Neuronal stem cell (in vitro differentiated cells): ENCODE results near the gene DOCK9.
A peak's percentile ranks its signal among the peaks of the same experiment; 100 is the strongest.
"Not testable (repeated sequence)": the region's sequence is repeated elsewhere in the genome, so short reads cannot be mapped to it uniquely, and the experiment has no call there.

Experiments
- DNase-seq: peaks from one replicate; pipeline ENCODE4 v3.0.0-alpha.2; 2013; ENCODE audit warnings: low spot score
- H2AFZ ChIP-seq: one replicate; pipeline ENCODE4 v1.6.1; 2013; ENCODE audit warnings: mild to moderate bottlenecking, low read length, inconsistent platforms
- H2AK5ac ChIP-seq: 2 replicates; pipeline ENCODE4 v1.6.1; 2013; ENCODE audit warnings: low read depth, mild to moderate bottlenecking, inconsistent platforms, low read length, moderate library complexity, mixed read lengths
- H2BK120ac ChIP-seq: 2 replicates; pipeline ENCODE4 v1.6.1; 2013; ENCODE audit warnings: low read depth, mild to moderate bottlenecking, inconsistent platforms, low read length, moderate library complexity, mixed read lengths
- H2BK12ac ChIP-seq: one replicate; pipeline ENCODE4 v1.6.1; 2013; ENCODE audit warnings: low read length, inconsistent platforms
- H2BK15ac ChIP-seq: 2 replicates; pipeline ENCODE4 v1.6.1; 2013; ENCODE audit warnings: mild to moderate bottlenecking, low read length, inconsistent platforms, mixed read lengths
- H2BK5ac ChIP-seq: one replicate; pipeline ENCODE4 v1.6.1; 2013; ENCODE audit warnings: inconsistent platforms, mild to moderate bottlenecking, low read length, moderate library complexity
- H3K14ac ChIP-seq: one replicate; pipeline ENCODE4 v1.6.1; 2013; ENCODE audit warnings: low read length, inconsistent platforms
- H3K18ac ChIP-seq: 2 replicates; pipeline ENCODE4 v1.6.1; 2013; ENCODE audit warnings: low read length, inconsistent platforms
- H3K23ac ChIP-seq: 2 replicates; pipeline ENCODE4 v1.6.1; 2013; ENCODE audit warnings: low read depth, mild to moderate bottlenecking, mixed read lengths, low read length, inconsistent platforms; ENCODE audit not compliant: poor library complexity
- H3K27ac ChIP-seq: replicated peaks from 3 replicates; pipeline ENCODE4 v1.5.1; 2013; ENCODE audit warnings: low read length, inconsistent platforms
- H3K27me3 ChIP-seq, 3 experiments: 2 replicates each; pipeline ENCODE4 v1.6.1; 2013; ENCODE audit warnings: low read length in 3 of 3, mild to moderate bottlenecking in 2 of 3, inconsistent platforms in 1 of 3, low read depth in 1 of 3, mixed read lengths in 1 of 3, moderate library complexity in 1 of 3; ENCODE audit not compliant: control insufficient read depth in 3 of 3, insufficient read depth in 3 of 3
- H3K36me3 ChIP-seq, 2 donors: replicated peaks in 1 of 2; 2 replicates each; pipeline ENCODE4 v1.6.1; 2013; ENCODE audit warnings: low read length in 2 of 2; ENCODE audit not compliant: control insufficient read depth in 2 of 2, insufficient read depth in 2 of 2
- H3K4ac ChIP-seq: 2 replicates; pipeline ENCODE4 v1.6.1; 2013; ENCODE audit warnings: inconsistent platforms, mild to moderate bottlenecking, low read length, moderate library complexity
- H3K4me1 ChIP-seq, 2 donors: 1 replicate in 1 of 2; 2 replicates in 1 of 2; pipeline ENCODE4 v1.6.1; 2013; ENCODE audit warnings: low read length in 2 of 2, low read depth in 1 of 2; ENCODE audit not compliant: control insufficient read depth in 2 of 2, insufficient read depth in 1 of 2
- H3K4me2 ChIP-seq: one replicate; pipeline ENCODE4 v1.6.1; 2013; ENCODE audit warnings: mild to moderate bottlenecking, low read length, inconsistent platforms; ENCODE audit not compliant: insufficient read depth, poor library complexity, severe bottlenecking
- H3K4me3 ChIP-seq, 2 donors: 2 replicates each; pipeline ENCODE4 v1.5.1; 2013; ENCODE audit warnings: low read length in 2 of 2, mild to moderate bottlenecking in 2 of 2, inconsistent platforms in 1 of 2, moderate library complexity in 1 of 2
- H3K79me1 ChIP-seq: one replicate; pipeline ENCODE4 v1.6.1; 2013; ENCODE audit warnings: low read depth, mild to moderate bottlenecking, inconsistent platforms, low read length, moderate library complexity
- H3K9ac ChIP-seq: one replicate; pipeline ENCODE4 v1.6.1; 2013; ENCODE audit warnings: mild to moderate bottlenecking, low read depth, low read length, inconsistent platforms; ENCODE audit not compliant: poor library complexity
- H3K9me3 ChIP-seq, 2 donors: replicated peaks in 1 of 2; 2 replicates each; pipeline versions ENCODE3 to v1.6.1; 2013; ENCODE audit warnings: low read length in 2 of 2, mild to moderate bottlenecking in 2 of 2, inconsistent platforms in 1 of 2, low read depth in 1 of 2, mixed read lengths in 1 of 2, moderate library complexity in 1 of 2; ENCODE audit not compliant: control insufficient read depth in 2 of 2, insufficient read depth in 1 of 2
- H4K8ac ChIP-seq: one replicate; pipeline ENCODE4 v1.6.1; 2013; ENCODE audit warnings: low read depth, mild to moderate bottlenecking, inconsistent platforms, low read length, moderate library complexity
- H4K91ac ChIP-seq: one replicate; pipeline ENCODE4 v1.6.1; 2013; ENCODE audit warnings: low read length, low read depth, mild to moderate bottlenecking, inconsistent platforms; ENCODE audit not compliant: poor library complexity
- WGBS, 2 donors: extraction: QIAGEN DNeasy Blood & Tissue Kit; methylation state at CpG; one replicate each; pipeline ENCODE4 v1.1.7; 2013; ENCODE audit warnings: missing lambda C conversion rate in 2 of 2, mixed read lengths in 1 of 2; ENCODE audit not compliant: insufficient read length in 2 of 2, insufficient replicate concordance in 1 of 2; ENCODE audit errors: extremely low coverage in 2 of 2; 5-methylcytosine and 5-hydroxymethylcytosine counted together

DOCK9 gene

DNA sequence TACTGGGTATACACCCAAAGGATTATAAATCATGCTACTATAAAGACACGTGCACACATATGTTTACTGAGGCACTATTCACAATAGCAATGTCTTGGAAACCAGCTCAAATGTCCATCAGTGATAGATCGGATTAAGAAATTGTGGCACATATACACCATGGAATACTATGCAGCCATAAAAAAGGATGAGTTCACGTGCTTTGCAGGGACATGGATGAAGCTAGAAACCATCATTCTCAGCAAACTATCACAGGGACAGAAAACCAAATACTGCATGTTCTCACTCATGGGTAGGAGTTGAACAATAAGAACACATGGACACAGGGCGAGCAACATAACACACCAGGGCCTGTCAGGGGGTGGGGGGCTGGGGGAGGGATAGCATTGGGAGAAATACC lies 223.4 kb downstream of the DOCK9 start:
- H2BK15ac ChIP-seq, H3K9me3 ChIP-seq, H3K4ac ChIP-seq, H3K4me1 ChIP-seq, H2BK120ac ChIP-seq, H3K4me2 ChIP-seq, H2BK5ac ChIP-seq, H3K4me3 ChIP-seq, DNase-seq, H3K79me1 ChIP-seq, H3K27ac ChIP-seq, H3K18ac ChIP-seq, H2AFZ ChIP-seq, H3K9ac ChIP-seq, H3K14ac ChIP-seq, H3K23ac ChIP-seq, H2BK12ac ChIP-seq, H2AK5ac ChIP-seq, H4K8ac ChIP-seq, H4K91ac ChIP-seq, H3K36me3 ChIP-seq: not testable (repeated sequence)
- no CpG with 5 or more reads among the region's 4 CpGs for WGBS, 2 donors
- peaks cover 9 to 42% (median 21%) of the 10 kb centered on the region in 3 experiments for H3K27me3 ChIP-seq

DNA sequence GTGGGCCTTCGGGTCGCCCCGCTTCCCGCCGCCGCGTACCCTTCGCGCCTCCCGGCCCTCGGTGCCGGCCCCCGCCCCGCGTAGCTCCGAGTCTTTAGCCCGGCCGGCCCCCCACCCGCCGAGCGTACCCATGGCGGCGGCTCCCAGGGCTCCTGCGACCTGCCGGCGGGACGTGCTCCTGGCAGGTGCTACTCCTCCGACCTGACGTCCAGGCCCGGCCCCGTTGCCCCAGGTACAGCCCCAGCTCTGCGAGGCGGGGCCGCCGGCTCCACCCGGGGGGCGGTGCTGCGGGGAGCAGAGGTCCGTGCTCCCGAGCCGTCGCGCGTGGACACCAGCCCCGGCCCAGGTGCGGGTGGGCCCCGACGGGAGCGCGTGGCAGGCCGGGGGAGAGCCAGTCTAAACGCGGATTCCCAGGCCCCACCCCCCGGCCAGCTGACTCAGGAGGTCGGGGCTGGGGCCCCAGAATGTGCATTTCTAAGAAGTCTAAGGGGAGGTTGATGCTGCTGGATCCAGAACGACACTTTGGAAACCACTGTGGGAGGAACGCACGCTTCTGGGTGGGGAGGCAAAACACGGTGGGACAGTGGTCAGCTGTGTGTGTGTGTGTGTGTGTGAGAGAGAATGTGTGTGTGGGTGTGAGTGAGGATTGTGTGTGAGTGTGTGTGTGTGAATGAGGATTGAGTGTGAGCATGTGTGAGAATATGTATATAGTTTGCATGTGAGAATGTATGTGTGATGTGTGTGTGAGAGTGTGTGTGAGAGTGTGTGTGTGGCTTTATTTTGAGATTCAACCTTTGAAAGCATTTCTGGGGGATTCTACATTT lies 225.2 kb downstream of the DOCK9 start, which contains the start of gene SLC15A1:
Gene SLC15A1 (minus strand): TSS at position 206 of the 824 bp plus-strand sequence. CDS start 74 bp downstream, at position 132.
- Histone ChIP-seq H4K8ac (no peak within 1 kb of the TSS), H2AFZ (peak within 1 kb of the TSS; percentile 86), H2BK5ac (no peak within 1 kb of the TSS), H3K9ac (peak within 1 kb of the TSS; percentile 65), H4K91ac (no peak within 1 kb of the TSS), H2BK15ac (no peak within 1 kb of the TSS), H3K4me2 (peak within 1 kb of the TSS; percentile 86), H2AK5ac (no peak within 1 kb of the TSS), H3K36me3 (peaks cover 0 to 3% of the 10 kb centered on the region in 2 donors), H3K27ac (no peak within 1 kb of the TSS), H3K4ac (no peak within 1 kb of the TSS), H3K18ac (peak within 1 kb of the TSS; percentile 61), H3K79me1 (no peaks in the 10 kb centered on the region), H3K23ac (peak within 1 kb of the TSS; percentile 53), H2BK12ac (peak within 1 kb of the TSS; percentile 31), H3K4me3 (peak within 1 kb of the TSS in 1 of 2 donors; percentile 74), H2BK120ac (no peak within 1 kb of the TSS), H3K27me3 (peaks cover 9 to 50% (median 21%) of the 10 kb centered on the region in 3 experiments), H3K14ac (peak within 1 kb of the TSS; percentile 77), H3K4me1 (peaks cover 3 to 8% of the 10 kb centered on the region in 2 donors), H3K9me3 (peaks cover 3 to 6% of the 10 kb centered on the region in 2 donors)
- DNase-seq: no peak
- no CpG with 5 or more reads among the region's 59 CpGs for WGBS, 2 donors

- Histone ChIP-seq H2AK5ac (no peak overlapping the region), H3K4me1 (peaks cover 3 to 8% of the 10 kb centered on the region in 2 donors), H2BK15ac (no peak overlapping the region), H3K4me3 (peak overlapping the region in 1 of 2 donors; percentile 74), H4K91ac (no peak overlapping the region), H3K14ac (peak overlapping the region; percentile 77), H3K79me1 (no peaks in the 10 kb centered on the region), H2AFZ (peak overlapping the region; percentile 86), H3K36me3 (peaks cover 0 to 3% of the 10 kb centered on the region in 2 donors), H3K4ac (no peak overlapping the region), H3K9me3 (peaks cover 3 to 6% of the 10 kb centered on the region in 2 donors), H3K9ac (peak overlapping the region; percentile 65), H3K18ac (peak overlapping the region; percentile 61), H3K4me2 (peak overlapping the region; percentile 86), H3K23ac (peak overlapping the region; percentile 13), H4K8ac (no peak overlapping the region), H2BK12ac (no peak overlapping the region), H2BK5ac (no peak overlapping the region), H2BK120ac (no peak overlapping the region), H3K27me3 (peaks cover 9 to 50% (median 21%) of the 10 kb centered on the region in 3 experiments), H3K27ac (no peak overlapping the region)
- WGBS, 2 donors: no CpG with 5 or more reads among the region's 36 CpGs
- no peak for DNase-seq
Observed at GRCh38 chr13:98751861-98752466, 225.9 kb downstream of the DOCK9 start.

GRCh38 chr13:98751367-98751782 lies 226.5 kb downstream of the DOCK9 start:
- H3K79me1 ChIP-seq: no peaks in the 10 kb centered on the region
- peaks cover 0 to 3% of the 10 kb centered on the region in 2 donors for H3K36me3 ChIP-seq
- H3K9me3 ChIP-seq: peaks cover 3 to 6% of the 10 kb centered on the region in 2 donors
- DNase-seq: no peak
- H3K18ac ChIP-seq: peak overlapping the region; percentile 5
- no peak overlapping the region for H4K8ac ChIP-seq
- no peak overlapping the region for H3K9ac ChIP-seq
- H2BK120ac ChIP-seq: no peak overlapping the region
- peaks cover 3 to 8% of the 10 kb centered on the region in 2 donors for H3K4me1 ChIP-seq
- peak overlapping the region; percentile 86 for H3K4me2 ChIP-seq
- H2BK5ac ChIP-seq: no peak overlapping the region
- H3K4ac ChIP-seq: no peak overlapping the region
- H2BK12ac ChIP-seq: no peak overlapping the region
- H4K91ac ChIP-seq: no peak overlapping the region
- H3K4me3 ChIP-seq: no peak overlapping the region
- WGBS, 2 donors: no CpG with 5 or more reads among the region's 8 CpGs
- peaks cover 9 to 50% (median 21%) of the 10 kb centered on the region in 3 experiments for H3K27me3 ChIP-seq
- no peak overlapping the region for H3K27ac ChIP-seq
- H2BK15ac ChIP-seq: no peak overlapping the region
- no peak overlapping the region for H3K14ac ChIP-seq
- peak overlapping the region; percentile 86 for H2AFZ ChIP-seq
- no peak overlapping the region for H2AK5ac ChIP-seq
- no peak overlapping the region for H3K23ac ChIP-seq
